Measurements from ENCODE around the gene CREBRF. TPM values are rescaled to one million over a fixed set of nuclear protein-coding genes. Genes with fewer than 3 reads are reported as not detected.

CREBRF gene, protein sequence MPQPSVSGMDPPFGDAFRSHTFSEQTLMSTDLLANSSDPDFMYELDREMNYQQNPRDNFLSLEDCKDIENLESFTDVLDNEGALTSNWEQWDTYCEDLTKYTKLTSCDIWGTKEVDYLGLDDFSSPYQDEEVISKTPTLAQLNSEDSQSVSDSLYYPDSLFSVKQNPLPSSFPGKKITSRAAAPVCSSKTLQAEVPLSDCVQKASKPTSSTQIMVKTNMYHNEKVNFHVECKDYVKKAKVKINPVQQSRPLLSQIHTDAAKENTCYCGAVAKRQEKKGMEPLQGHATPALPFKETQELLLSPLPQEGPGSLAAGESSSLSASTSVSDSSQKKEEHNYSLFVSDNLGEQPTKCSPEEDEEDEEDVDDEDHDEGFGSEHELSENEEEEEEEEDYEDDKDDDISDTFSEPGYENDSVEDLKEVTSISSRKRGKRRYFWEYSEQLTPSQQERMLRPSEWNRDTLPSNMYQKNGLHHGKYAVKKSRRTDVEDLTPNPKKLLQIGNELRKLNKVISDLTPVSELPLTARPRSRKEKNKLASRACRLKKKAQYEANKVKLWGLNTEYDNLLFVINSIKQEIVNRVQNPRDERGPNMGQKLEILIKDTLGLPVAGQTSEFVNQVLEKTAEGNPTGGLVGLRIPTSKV
- 1.0 TPM for polyA plus RNA-seq (2013, experiment 1 of 2)
- polyA plus RNA-seq (2013, experiment 2 of 2): 1.1 TPM

DNA sequence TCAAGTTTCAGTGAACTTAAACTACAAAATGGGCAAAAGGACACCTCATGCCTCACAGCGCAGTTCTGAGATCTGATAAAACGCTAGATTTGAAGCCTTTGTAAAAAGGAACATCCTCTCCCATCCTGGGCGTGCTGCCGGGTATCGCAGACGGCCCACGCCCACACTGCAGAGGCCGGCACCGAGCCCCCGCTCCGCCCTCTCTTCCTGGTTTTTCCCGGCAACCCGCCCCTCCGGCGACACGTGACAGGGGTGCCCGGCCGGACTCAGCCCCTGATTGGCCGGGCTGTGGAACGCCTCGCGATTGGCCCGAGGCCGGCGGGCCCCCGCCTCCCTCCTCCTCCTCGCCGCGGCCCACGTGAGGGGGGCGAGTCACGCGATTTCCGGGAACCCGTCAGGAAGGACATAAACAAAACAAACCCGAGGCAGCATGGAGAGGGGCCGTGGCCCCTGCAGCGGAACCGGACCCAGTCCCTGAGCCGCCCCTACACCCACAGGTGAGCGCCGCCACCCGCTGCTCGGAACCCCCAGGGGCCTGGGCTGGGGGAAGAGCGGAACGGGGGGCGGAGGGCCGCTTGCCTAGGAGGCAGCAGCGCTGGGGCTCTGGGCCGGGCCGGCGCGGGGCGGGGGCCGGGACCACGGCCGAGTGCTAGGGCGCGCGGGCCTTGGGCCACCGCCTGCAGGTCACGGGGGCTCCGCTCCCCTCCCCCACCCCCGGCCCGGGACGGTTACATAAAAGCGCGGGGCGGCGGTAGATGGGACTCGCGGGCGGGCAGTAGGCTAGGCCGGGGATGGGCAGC, at the start of gene CREBRF:
TSS of gene CREBRF (plus strand) at position 370 of the 800 bp plus-strand sequence. CDS start 24,424 bp downstream, outside the sequence.
- no peaks in the 10 kb centered on the region for H3K79me2 ChIP-seq (ENCODE audit: control insufficient read depth, insufficient read depth, low read length)
- no peak within 1 kb of the TSS for H3K4ac ChIP-seq (ENCODE audit: low read depth, low read length)
- no peak within 1 kb of the TSS for H3K23ac ChIP-seq (ENCODE audit: low read length)
- H3K4me2 ChIP-seq (ENCODE audit: low read length): peak within 1 kb of the TSS; percentile 82
- no peaks in the 10 kb centered on the region for H3K27me3 ChIP-seq (ENCODE audit: insufficient read depth, low read length, poor library complexity)
- H4K8ac ChIP-seq (ENCODE audit: low read depth, low read length): no peak within 1 kb of the TSS
- H3K4me1 ChIP-seq (ENCODE audit: control insufficient read depth, low read depth, low read length): peaks cover 5% of the 10 kb centered on the region
- H4K5ac ChIP-seq (ENCODE audit: low read length): no peak within 1 kb of the TSS
- no peak within 1 kb of the TSS for H2AK5ac ChIP-seq (ENCODE audit: low read length)
- peak within 1 kb of the TSS; percentile 84 for H3K56ac ChIP-seq (ENCODE audit: low read length)
- no CpG with 5 or more reads among the region's 74 CpGs for WGBS (ENCODE audit: extremely low coverage, insufficient coverage, low lambda C conversion rate)
- H2BK15ac ChIP-seq (replicated peaks; ENCODE audit: low read depth): no peak within 1 kb of the TSS
- DNase-seq: peak; percentile 97
- H3K27ac ChIP-seq (ENCODE audit: low read depth, low read length): peak within 1 kb of the TSS; percentile 83
- peak within 1 kb of the TSS; percentile 66 for H3K4me3 ChIP-seq (ENCODE audit: low read length)
- H3K36me3 ChIP-seq (ENCODE audit: control insufficient read depth, insufficient read depth, low read length): no peaks in the 10 kb centered on the region
- no peak within 1 kb of the TSS for H2BK5ac ChIP-seq (ENCODE audit: low read length)
- H2BK120ac ChIP-seq (ENCODE audit: low read depth, low read length): no peak within 1 kb of the TSS
- no peaks in the 10 kb centered on the region for H3K79me1 ChIP-seq (ENCODE audit: low read length)
- H3K18ac ChIP-seq (ENCODE audit: low read length): no peak within 1 kb of the TSS
- H3K9ac ChIP-seq (ENCODE audit: low read length): peak within 1 kb of the TSS; percentile 70

DNA sequence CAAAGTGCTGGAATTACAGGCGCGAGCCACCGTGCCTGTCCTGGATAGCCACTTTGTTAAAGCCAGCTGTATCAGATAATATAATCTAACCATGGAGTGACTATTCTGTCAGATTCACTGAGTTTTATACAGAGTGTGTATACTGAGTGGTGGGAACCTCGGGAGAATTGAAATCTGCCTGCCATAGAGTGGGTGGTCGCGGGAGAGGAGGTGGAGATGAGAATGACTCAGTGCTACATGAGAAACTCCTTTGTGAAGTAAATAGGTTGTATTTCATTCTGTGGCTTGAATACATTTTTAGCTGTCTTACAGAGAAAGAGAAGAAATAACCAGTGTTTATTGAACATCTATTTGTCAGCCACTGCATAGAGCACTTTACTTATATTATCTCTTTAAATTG, 46.1 kb upstream of the CREBRF start:
- Histone ChIP-seq H4K5ac (ENCODE audit: low read length) (no peak overlapping the region), H3K18ac (ENCODE audit: low read length) (no peak overlapping the region), H3K9ac (ENCODE audit: low read length) (no peak overlapping the region), H3K79me1 (ENCODE audit: low read length) (peaks cover 10% of the 10 kb centered on the region), H2BK5ac (ENCODE audit: low read length) (no peak overlapping the region), H3K36me3 (ENCODE audit: control insufficient read depth, insufficient read depth, low read length) (no peaks in the 10 kb centered on the region), H3K56ac (ENCODE audit: low read length) (no peak overlapping the region), H3K4me3 (ENCODE audit: low read length) (no peak overlapping the region), H3K27ac (ENCODE audit: low read depth, low read length) (no peak overlapping the region), H3K4me2 (ENCODE audit: low read length) (no peak overlapping the region), H3K4ac (ENCODE audit: low read depth, low read length) (no peak overlapping the region), H3K27me3 (ENCODE audit: insufficient read depth, low read length, poor library complexity) (no peaks in the 10 kb centered on the region), H3K79me2 (ENCODE audit: control insufficient read depth, insufficient read depth, low read length) (peaks cover 6% of the 10 kb centered on the region), H2AK5ac (ENCODE audit: low read length) (no peak overlapping the region), H3K4me1 (ENCODE audit: control insufficient read depth, low read depth, low read length) (no peaks in the 10 kb centered on the region), H4K8ac (ENCODE audit: low read depth, low read length) (no peak overlapping the region), H2BK15ac (replicated peaks; ENCODE audit: low read depth) (no peak overlapping the region), H3K23ac (ENCODE audit: low read length) (no peak overlapping the region), H2BK120ac (ENCODE audit: low read depth, low read length) (no peak overlapping the region)
- no CpG with 5 or more reads among the region's 6 CpGs for WGBS (ENCODE audit: extremely low coverage, insufficient coverage, low lambda C conversion rate)
- DNase-seq: no peak

DNA sequence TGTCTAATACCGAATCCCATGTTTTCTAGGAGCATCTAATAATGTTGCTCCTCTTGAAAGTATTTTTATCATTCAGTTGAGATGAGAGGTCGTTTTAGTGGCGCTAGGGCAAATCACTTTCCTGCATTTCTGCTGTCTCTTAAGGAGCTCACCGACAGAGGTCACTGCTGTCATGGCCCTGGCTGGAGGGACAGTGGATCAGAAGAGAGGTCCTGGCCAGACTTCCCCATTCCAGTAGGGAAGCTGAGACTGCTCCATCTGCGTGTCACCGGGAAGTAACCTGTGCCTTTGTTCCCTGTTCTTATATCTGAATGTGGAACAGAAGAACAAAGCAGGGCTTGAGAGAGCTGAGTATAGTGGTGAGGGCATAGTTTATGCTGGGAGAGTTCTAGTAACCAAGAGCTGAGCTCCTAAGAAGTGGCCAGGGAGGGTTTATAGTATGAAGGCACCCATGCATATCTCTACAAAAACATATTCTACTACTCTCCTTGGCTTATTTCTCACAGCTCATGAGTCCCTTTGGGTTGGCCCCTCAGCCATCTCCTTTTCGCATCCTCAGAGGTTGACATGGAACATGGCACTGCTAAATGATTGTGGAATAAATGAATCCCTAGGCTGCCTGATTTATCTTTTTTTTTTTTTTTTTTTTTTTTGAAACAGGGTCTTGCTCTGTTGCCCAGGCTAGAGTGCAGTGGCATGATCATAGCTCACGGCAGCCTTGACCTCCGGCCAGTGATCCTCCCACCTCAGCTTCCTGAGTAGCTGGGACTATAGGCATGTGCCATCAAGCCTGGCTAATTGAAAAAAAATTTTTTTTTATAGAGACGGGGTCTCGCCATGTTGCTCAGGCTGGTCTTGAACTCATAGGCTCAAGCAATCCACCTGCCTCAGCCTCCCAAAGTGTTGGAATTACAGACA, 45.3 kb upstream of the CREBRF start:
- no peaks in the 10 kb centered on the region for H3K27me3 ChIP-seq (ENCODE audit: insufficient read depth, low read length, poor library complexity)
- H3K4me2 ChIP-seq (ENCODE audit: low read length): no peak overlapping the region
- H3K27ac ChIP-seq (ENCODE audit: low read depth, low read length): no peak overlapping the region
- no peak overlapping the region for H3K56ac ChIP-seq (ENCODE audit: low read length)
- peaks cover 6% of the 10 kb centered on the region for H3K79me2 ChIP-seq (ENCODE audit: control insufficient read depth, insufficient read depth, low read length)
- H3K36me3 ChIP-seq (ENCODE audit: control insufficient read depth, insufficient read depth, low read length): no peaks in the 10 kb centered on the region
- H4K5ac ChIP-seq (ENCODE audit: low read length): no peak overlapping the region
- H2BK5ac ChIP-seq (ENCODE audit: low read length): no peak overlapping the region
- WGBS (ENCODE audit: extremely low coverage, insufficient coverage, low lambda C conversion rate): no CpG with 5 or more reads among the region's 11 CpGs
- H3K23ac ChIP-seq (ENCODE audit: low read length): no peak overlapping the region
- no peak overlapping the region for H3K9ac ChIP-seq (ENCODE audit: low read length)
- no peak overlapping the region for H3K18ac ChIP-seq (ENCODE audit: low read length)
- H2BK120ac ChIP-seq (ENCODE audit: low read depth, low read length): no peak overlapping the region
- no peak overlapping the region for H3K4me3 ChIP-seq (ENCODE audit: low read length)
- DNase-seq: peak; percentile 80
- no peak overlapping the region for H4K8ac ChIP-seq (ENCODE audit: low read depth, low read length)
- no peak overlapping the region for H3K4ac ChIP-seq (ENCODE audit: low read depth, low read length)
- no peak overlapping the region for H2BK15ac ChIP-seq (replicated peaks; ENCODE audit: low read depth)
- H2AK5ac ChIP-seq (ENCODE audit: low read length): no peak overlapping the region
- peaks cover 10% of the 10 kb centered on the region for H3K79me1 ChIP-seq (ENCODE audit: low read length)
- H3K4me1 ChIP-seq (ENCODE audit: control insufficient read depth, low read depth, low read length): peaks cover 4% of the 10 kb centered on the region

DNA sequence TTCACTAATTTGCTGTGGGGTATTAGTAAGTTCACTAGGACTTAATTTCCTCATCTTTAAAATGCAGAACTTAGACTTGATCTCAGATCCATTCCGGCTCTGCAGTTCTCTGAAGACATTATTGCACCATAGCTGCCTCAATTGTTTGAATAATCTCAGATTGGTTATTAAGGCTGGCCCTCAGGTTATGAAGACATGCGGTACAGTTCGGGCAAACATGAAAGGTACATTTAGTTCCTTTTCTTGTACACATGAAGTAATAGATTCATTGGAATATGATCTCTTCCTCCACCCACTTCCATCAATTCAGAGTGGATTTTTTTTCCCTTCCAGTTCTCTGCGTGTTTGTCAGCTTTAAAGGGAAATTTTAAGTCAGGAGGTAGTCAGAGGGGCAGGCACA, 44.6 kb upstream of the CREBRF start:
- Histone ChIP-seq H3K27ac (ENCODE audit: low read depth, low read length) (no peak overlapping the region), H3K79me2 (ENCODE audit: control insufficient read depth, insufficient read depth, low read length) (peaks cover 6% of the 10 kb centered on the region), H4K8ac (ENCODE audit: low read depth, low read length) (no peak overlapping the region), H3K56ac (ENCODE audit: low read length) (no peak overlapping the region), H3K79me1 (ENCODE audit: low read length) (peaks cover 10% of the 10 kb centered on the region), H2BK120ac (ENCODE audit: low read depth, low read length) (no peak overlapping the region), H3K4ac (ENCODE audit: low read depth, low read length) (no peak overlapping the region), H2AK5ac (ENCODE audit: low read length) (no peak overlapping the region), H4K5ac (ENCODE audit: low read length) (no peak overlapping the region), H3K18ac (ENCODE audit: low read length) (no peak overlapping the region), H3K4me1 (ENCODE audit: control insufficient read depth, low read depth, low read length) (peaks cover 10% of the 10 kb centered on the region), H2BK15ac (replicated peaks; ENCODE audit: low read depth) (no peak overlapping the region), H3K36me3 (ENCODE audit: control insufficient read depth, insufficient read depth, low read length) (no peaks in the 10 kb centered on the region), H3K27me3 (ENCODE audit: insufficient read depth, low read length, poor library complexity) (no peaks in the 10 kb centered on the region), H3K4me3 (ENCODE audit: low read length) (no peak overlapping the region), H2BK5ac (ENCODE audit: low read length) (no peak overlapping the region), H3K23ac (ENCODE audit: low read length) (no peak overlapping the region), H3K9ac (ENCODE audit: low read length) (no peak overlapping the region), H3K4me2 (ENCODE audit: low read length) (no peak overlapping the region)
- no peak for DNase-seq
- WGBS (ENCODE audit: extremely low coverage, insufficient coverage, low lambda C conversion rate): no CpG with 5 or more reads among the region's 4 CpGs

DNA sequence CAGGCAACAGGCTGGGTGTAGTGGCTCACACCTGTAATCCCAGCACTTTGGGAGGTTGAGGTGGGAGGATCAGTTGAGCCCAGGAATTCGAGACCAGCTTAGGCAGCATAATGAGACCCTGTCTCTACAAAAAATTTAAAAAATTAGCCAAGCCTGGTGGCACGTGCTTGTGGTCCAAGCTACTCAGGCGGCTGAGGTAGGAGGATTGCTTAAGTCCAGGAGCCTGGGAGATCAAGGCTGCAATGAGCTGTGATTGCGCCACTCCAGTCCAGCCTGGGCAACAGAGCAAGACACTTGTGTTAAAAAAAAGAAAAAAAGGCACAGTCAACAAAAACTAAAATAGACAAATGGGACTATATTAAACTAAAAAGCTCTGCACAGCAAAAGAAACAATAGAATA, 43.3 kb upstream of the CREBRF start:
- H3K79me2 ChIP-seq (ENCODE audit: control insufficient read depth, insufficient read depth, low read length): peaks cover 2% of the 10 kb centered on the region
- no peak overlapping the region for H2BK5ac ChIP-seq (ENCODE audit: low read length)

More for the DNA sequence above, 43.3 kb upstream of the CREBRF start:
- Histone ChIP-seq H2BK120ac (ENCODE audit: low read depth, low read length) (no peak overlapping the region), H3K18ac (ENCODE audit: low read length) (no peak overlapping the region), H3K27ac (ENCODE audit: low read depth, low read length) (no peak overlapping the region), H3K23ac (ENCODE audit: low read length) (no peak overlapping the region), H4K8ac (ENCODE audit: low read depth, low read length) (no peak overlapping the region), H3K4me1 (ENCODE audit: control insufficient read depth, low read depth, low read length) (peaks cover 13% of the 10 kb centered on the region), H3K4ac (ENCODE audit: low read depth, low read length) (no peak overlapping the region), H2AK5ac (ENCODE audit: low read length) (no peak overlapping the region), H3K4me2 (ENCODE audit: low read length) (no peak overlapping the region), H3K9ac (ENCODE audit: low read length) (no peak overlapping the region), H3K4me3 (ENCODE audit: low read length) (no peak overlapping the region), H3K36me3 (ENCODE audit: control insufficient read depth, insufficient read depth, low read length) (no peaks in the 10 kb centered on the region), H4K5ac (ENCODE audit: low read length) (no peak overlapping the region), H3K27me3 (ENCODE audit: insufficient read depth, low read length, poor library complexity) (no peaks in the 10 kb centered on the region), H3K56ac (ENCODE audit: low read length) (no peak overlapping the region), H3K79me1 (ENCODE audit: low read length) (peaks cover 5% of the 10 kb centered on the region), H2BK15ac (replicated peaks; ENCODE audit: low read depth) (no peak overlapping the region)
- DNase-seq: no peak
- WGBS (ENCODE audit: extremely low coverage, insufficient coverage, low lambda C conversion rate): no CpG with 5 or more reads among the region's 4 CpGs

Measured in mesendoderm (in vitro differentiated cells).